ENCODE results near the gene PDXP. TPM values are rescaled to one million over a fixed set of nuclear protein-coding genes. Genes with fewer than 3 reads are reported as not detected.

PDXP gene
- total and polyA plus RNA-seq, 9 of the 15 experiments (the other 6 are each of a cell fraction or from before 2014, with no cell fraction given), result 7.9 to 54.2 (median 38.8) TPM

- TF ChIP-seq RAD21 (CRISPR knock-in tag; conservative IDR thresholded peaks at IDR 0.05 in 1 of 2, IDR thresholded peaks at IDR 0.05 in 1 of 2), result no peak
- TF ChIP-seq ZNF24 (IDR thresholded peaks at IDR 0.05), result 0 out of 2 replicates have a peak, but pooled peaks have one; percentile 15
- no peak for TF ChIP-seq POU5F1 (IDR thresholded peaks at IDR 0.05; ENCODE audit: borderline replicate concordance, low read depth, low read length, partially characterized antibody)
- TF ChIP-seq ZNF395 (CRISPR knock-in tag; IDR thresholded peaks at IDR 0.05), result 0 out of 2 replicates have a peak, but pooled peaks have one; percentile 25
- TF ChIP-seq CTBP1 (IDR thresholded peaks at IDR 0.05; ENCODE audit: borderline replicate concordance), result peak; percentile 94
- no peak for TF ChIP-seq XRCC3 (IDR thresholded peaks at IDR 0.05)
- peak; percentile 69 for TF ChIP-seq RBBP5 (IDR thresholded peaks at IDR 0.05; ENCODE audit: borderline replicate concordance, insufficient read depth, low read length, poor library complexity, severe bottlenecking)
- no peak for TF ChIP-seq NR2C2 (CRISPR knock-in tag; IDR thresholded peaks at IDR 0.05)
- TF ChIP-seq NR2C2 (tag; IDR thresholded peaks at IDR 0.05), result peak; percentile 27; the same call in 1 of the 2 replicates
- TF ChIP-seq CBX3 (IDR thresholded peaks at IDR 0.05; ENCODE audit: borderline replicate concordance in 1 of 2, low read length in 2 of 2), result 0 out of 3 replicates have a peak, but pooled peaks of 1 of the 2 experiments have one; percentile 28
- TF ChIP-seq POLR2H (tag; IDR thresholded peaks at IDR 0.05; ENCODE audit: low read depth), result peak; percentile 66; the same call in 1 of the 2 replicates
- TF ChIP-seq, protein P1, sequence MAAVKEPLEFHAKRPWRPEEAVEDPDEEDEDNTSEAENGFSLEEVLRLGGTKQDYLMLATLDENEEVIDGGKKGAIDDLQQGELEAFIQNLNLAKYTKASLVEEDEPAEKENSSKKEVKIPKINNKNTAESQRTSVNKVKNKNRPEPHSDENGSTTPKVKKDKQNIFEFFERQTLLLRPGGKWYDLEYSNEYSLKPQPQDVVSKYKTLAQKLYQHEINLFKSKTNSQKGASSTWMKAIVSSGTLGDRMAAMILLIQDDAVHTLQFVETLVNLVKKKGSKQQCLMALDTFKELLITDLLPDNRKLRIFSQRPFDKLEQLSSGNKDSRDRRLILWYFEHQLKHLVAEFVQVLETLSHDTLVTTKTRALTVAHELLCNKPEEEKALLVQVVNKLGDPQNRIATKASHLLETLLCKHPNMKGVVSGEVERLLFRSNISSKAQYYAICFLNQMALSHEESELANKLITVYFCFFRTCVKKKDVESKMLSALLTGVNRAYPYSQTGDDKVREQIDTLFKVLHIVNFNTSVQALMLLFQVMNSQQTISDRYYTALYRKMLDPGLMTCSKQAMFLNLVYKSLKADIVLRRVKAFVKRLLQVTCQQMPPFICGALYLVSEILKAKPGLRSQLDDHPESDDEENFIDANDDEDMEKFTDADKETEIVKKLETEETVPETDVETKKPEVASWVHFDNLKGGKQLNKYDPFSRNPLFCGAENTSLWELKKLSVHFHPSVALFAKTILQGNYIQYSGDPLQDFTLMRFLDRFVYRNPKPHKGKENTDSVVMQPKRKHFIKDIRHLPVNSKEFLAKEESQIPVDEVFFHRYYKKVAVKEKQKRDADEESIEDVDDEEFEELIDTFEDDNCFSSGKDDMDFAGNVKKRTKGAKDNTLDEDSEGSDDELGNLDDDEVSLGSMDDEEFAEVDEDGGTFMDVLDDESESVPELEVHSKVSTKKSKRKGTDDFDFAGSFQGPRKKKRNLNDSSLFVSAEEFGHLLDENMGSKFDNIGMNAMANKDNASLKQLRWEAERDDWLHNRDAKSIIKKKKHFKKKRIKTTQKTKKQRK (IDR thresholded peaks at IDR 0.05; ENCODE audit: borderline replicate concordance, low read depth, low read length), result peak; percentile 75; the same call in 1 of the 2 replicates
Measured at GRCh38 chr22:37658133-37659065, at the start of gene PDXP (continued).
